Body of pancreas (tissue), 4 donors: ENCODE data around the gene CEP192. TPM values are rescaled to one million over a fixed set of nuclear protein-coding genes. Genes with fewer than 3 reads are reported as not detected.

Experiments
- ATAC-seq: fragments of 150-250 bp; one replicate; pipeline ENCODE4 v1.9.1; 2016
- DNase-seq, 4 donors: peaks; one replicate each; pipeline ENCODE4 v3.0.0-alpha.2; 2019
- H3K27ac ChIP-seq, 4 donors: fragments of 200-600 bp; sonication (generic); 1 replicate in 3 of 4; 2 replicates in 1 of 4; pipeline versions ENCODE4 v1.5.1 to v1.6.1; 2016 to 2019; ENCODE audit warnings: mild to moderate bottlenecking in 1 of 4, mixed read lengths in 1 of 4, moderate library complexity in 1 of 4
- H3K27me3 ChIP-seq, 2 donors: fragments of 200-600 bp; sonication (generic); one replicate each; pipeline ENCODE4 v1.6.0; 2016; ENCODE audit warnings: mild to moderate bottlenecking in 1 of 2
- H3K36me3 ChIP-seq, 2 donors: fragments of 200-600 bp; sonication (generic); replicated peaks in 1 of 2; 2 replicates each; pipeline ENCODE4 v1.5.1; 2016; ENCODE audit warnings: low read depth in 2 of 2; ENCODE audit not compliant: insufficient read depth in 1 of 2
- H3K4me1 ChIP-seq: fragments of 200-600 bp; sonication (generic); one replicate; pipeline ENCODE4 v1.6.0; 2016
- H3K4me3 ChIP-seq, 2 donors: fragments of 200-600 bp; sonication (generic); 1 replicate in 1 of 2; 2 replicates in 1 of 2; pipeline ENCODE4 v1.5.1; 2016 to 2019
- H3K9me3 ChIP-seq, 3 donors: fragments of 200-600 bp; sonication (generic); 1 replicate in 2 of 3; 2 replicates in 1 of 3; pipeline ENCODE4 v1.5.1; 2016
- POLR2A ChIP-seq, 3 donors: fragments of 450-650 bp; IDR thresholded peaks; one replicate each; pipeline ENCODE4 v1.6.1; 2016; ENCODE audit warnings: antibody characterized with exemption in 3 of 3, mild to moderate bottlenecking in 2 of 3
- WGBS, 2 donors: methylation state at CpG; one replicate each; pipeline ENCODE4 v1.1.5; 2017; 5-methylcytosine and 5-hydroxymethylcytosine counted together
- intact Hi-C: fragments of 100-400 bp; cut with DNase I; formaldehyde crosslinking; loops from one replicate; pipeline ENCODE4 v1.15.1; 2023
- total RNA-seq, 2 donors: library from RNA; depleted of rRNA; stranded (reverse); fragments of >200 nt; gene quantifications; one replicate each; pipeline ENCODE4 v1.1.0, GENCODE V29; 2016
- TF ChIP-seq, protein P1 (sequence below), 7 experiments: fragments of 450-650 bp in 4 of 7; fragments of 200-600 bp in 3 of 7; sonication (generic) in 3 of 7; IDR thresholded peaks; one replicate each; pipeline ENCODE4 v1.5.1; 2016 to 2019; ENCODE audit warnings: antibody characterized with exemption in 7 of 7

The CEP192 gene
- total RNA-seq, 2 donors from 2014 or later, result 21.1 to 25.4 TPM

DNA sequence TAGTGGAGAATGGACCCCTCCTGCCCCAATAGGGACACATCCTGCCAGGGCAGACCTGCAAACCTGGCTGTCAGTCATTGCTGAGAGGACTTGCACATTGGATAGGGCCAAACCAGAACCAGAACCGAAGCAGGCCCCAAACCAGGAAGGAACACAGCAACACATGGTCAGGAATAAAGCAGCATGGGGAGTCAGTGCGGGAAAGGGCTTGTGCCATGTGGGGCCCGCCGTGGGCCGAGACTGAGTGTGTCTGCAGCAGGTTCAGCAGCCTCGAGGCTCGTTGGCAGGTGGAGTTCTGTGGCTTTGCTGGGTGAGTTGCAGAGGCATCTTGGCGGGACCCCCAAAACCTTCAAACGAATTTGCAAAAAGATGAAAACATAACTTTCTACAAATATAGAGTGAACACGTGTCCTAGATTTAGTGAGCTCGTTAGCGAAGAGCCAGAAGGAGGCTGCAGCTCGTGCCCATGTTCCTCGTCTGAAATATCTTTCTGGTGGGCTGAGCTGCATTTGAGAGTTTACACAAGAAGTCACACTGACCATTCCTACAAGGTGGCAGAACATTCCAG, 182.5 kb downstream of the CEP192 start:
- 84 to 85% methylated on average over 14 of the region's 14 CpGs for WGBS, 2 donors

More for the DNA sequence above, 182.5 kb downstream of the CEP192 start:
- Histone ChIP-seq H3K4me1 (no peaks in the 10 kb centered on the region), H3K27me3 (no peaks in the 10 kb centered on the region), H3K9me3 (no peaks in the 10 kb centered on the region), H3K36me3 (no peaks in the 10 kb centered on the region), H3K27ac (no peak overlapping the region), H3K4me3 (no peak overlapping the region)
- ATAC-seq (no peak), DNase-seq (no peak)
- TF ChIP-seq, protein P1, sequence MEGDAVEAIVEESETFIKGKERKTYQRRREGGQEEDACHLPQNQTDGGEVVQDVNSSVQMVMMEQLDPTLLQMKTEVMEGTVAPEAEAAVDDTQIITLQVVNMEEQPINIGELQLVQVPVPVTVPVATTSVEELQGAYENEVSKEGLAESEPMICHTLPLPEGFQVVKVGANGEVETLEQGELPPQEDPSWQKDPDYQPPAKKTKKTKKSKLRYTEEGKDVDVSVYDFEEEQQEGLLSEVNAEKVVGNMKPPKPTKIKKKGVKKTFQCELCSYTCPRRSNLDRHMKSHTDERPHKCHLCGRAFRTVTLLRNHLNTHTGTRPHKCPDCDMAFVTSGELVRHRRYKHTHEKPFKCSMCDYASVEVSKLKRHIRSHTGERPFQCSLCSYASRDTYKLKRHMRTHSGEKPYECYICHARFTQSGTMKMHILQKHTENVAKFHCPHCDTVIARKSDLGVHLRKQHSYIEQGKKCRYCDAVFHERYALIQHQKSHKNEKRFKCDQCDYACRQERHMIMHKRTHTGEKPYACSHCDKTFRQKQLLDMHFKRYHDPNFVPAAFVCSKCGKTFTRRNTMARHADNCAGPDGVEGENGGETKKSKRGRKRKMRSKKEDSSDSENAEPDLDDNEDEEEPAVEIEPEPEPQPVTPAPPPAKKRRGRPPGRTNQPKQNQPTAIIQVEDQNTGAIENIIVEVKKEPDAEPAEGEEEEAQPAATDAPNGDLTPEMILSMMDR (IDR thresholded peaks at IDR 0.05), result no peak
- no peak for TF ChIP-seq POLR2A (IDR thresholded peaks at IDR 0.05)
- intact Hi-C loops, result no loop called here

Other genes starting within 250 kb of the CEP192 start
- 10 to 100 TPM; 22.7 to 34.2 TPM for gene PTPN2, start 107.1 kb upstream of the CEP192 start, total RNA-seq
- 10 to 100 TPM in 1 of 2 donors, 1 to 10 TPM in 1; 7.9 to 23.9 TPM for gene SEH1L, start 43.4 kb upstream of the CEP192 start, total RNA-seq
- 10 to 100 TPM in 1 of 2 donors, 1 to 10 TPM in 1; 8.6 to 35.9 TPM for gene LDLRAD4, start 227.4 kb downstream of the CEP192 start, total RNA-seq